Measurements from ENCODE around the gene GSTA5. TPM values are rescaled to one million over a fixed set of nuclear protein-coding genes. Genes with fewer than 3 reads are reported as not detected.
"Not testable (repeated sequence)": the region's sequence is repeated elsewhere in the genome, so short reads cannot be mapped to it uniquely, and the experiment has no call there.

Gene GSTA5
- total and polyA plus RNA-seq, 4 donors, result 0.09 to 0.22 TPM; not detected in 2

DNA sequence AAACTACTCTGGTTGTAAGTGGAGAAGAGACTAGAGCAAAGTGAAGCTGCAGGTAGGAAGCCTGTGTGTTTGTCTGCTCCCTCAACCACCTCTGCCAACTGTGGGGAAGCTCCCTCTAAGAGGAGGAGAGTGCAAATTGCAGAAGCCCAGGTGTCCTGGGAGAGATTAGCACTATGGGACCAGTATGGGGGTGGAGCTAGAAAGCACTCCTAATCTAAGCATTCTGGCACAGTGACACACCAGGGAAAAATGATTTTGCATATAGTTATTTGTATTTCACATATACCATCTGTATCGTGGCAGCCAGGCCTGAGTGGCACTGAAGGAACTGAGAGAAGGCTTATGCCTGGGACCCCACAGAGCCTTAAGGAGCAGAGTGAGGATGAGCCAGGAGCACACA is 49.8 kb downstream of the GSTA5 start:
- H3K27ac ChIP-seq (ENCODE audit: low read depth in 1 of 2, low read length in 1 of 2), result no peak overlapping the region
- ATAC-seq (ENCODE audit: insufficient read depth, low FRiP score) (no peak), DNase-seq (no peak)
- H3K27me3 ChIP-seq (ENCODE audit: control insufficient read depth in 3 of 3, insufficient read depth in 3 of 3, low read length in 2 of 3), result no peaks in the 10 kb centered on the region
- no peaks in the 10 kb centered on the region for H3K4me1 ChIP-seq (ENCODE audit: control insufficient read depth in 5 of 5, insufficient read depth in 5 of 5, low read length in 5 of 5)
- H3K4me3 ChIP-seq, result no peak overlapping the region
- no peak overlapping the region for H3K9ac ChIP-seq (ENCODE audit: insufficient read depth in 1 of 2, low read length in 2 of 2)
- WGBS, 2 donors, result 0% methylated on average over 1 of the region's 1 CpG
- H3K36me3 ChIP-seq (ENCODE audit: control insufficient read depth in 4 of 4, insufficient read depth in 4 of 4, low read length in 4 of 4), result no peaks in the 10 kb centered on the region
- peaks cover 0 to 5% (median 0%) of the 10 kb centered on the region in 4 donors for H3K9me3 ChIP-seq (ENCODE audit: control insufficient read depth in 4 of 4, insufficient read depth in 3 of 4, low read length in 3 of 4)
- TF ChIP-seq, protein P1, sequence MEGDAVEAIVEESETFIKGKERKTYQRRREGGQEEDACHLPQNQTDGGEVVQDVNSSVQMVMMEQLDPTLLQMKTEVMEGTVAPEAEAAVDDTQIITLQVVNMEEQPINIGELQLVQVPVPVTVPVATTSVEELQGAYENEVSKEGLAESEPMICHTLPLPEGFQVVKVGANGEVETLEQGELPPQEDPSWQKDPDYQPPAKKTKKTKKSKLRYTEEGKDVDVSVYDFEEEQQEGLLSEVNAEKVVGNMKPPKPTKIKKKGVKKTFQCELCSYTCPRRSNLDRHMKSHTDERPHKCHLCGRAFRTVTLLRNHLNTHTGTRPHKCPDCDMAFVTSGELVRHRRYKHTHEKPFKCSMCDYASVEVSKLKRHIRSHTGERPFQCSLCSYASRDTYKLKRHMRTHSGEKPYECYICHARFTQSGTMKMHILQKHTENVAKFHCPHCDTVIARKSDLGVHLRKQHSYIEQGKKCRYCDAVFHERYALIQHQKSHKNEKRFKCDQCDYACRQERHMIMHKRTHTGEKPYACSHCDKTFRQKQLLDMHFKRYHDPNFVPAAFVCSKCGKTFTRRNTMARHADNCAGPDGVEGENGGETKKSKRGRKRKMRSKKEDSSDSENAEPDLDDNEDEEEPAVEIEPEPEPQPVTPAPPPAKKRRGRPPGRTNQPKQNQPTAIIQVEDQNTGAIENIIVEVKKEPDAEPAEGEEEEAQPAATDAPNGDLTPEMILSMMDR (IDR thresholded peaks at IDR 0.05; ENCODE audit: control extremely low read depth, extremely low read depth), result no peak

DNA sequence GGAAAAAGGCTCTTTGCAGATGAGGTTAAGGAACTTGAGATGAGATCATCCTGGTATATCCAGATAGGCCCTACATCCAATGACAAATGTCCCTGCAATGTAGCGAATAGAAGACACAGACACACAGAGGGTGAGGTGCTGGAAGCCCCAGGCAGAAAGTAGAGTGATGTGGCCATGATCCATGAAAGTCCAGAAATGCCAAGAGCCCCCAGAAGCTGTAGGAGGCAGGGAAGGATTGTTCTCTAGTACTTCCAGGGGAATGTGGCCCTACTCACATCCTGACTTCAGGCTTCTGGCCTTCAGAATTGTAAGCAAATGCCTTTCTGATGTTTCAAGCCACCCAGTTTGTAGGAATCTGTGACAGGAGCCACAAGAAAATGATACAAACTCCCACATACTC is 51.0 kb downstream of the GSTA5 start:
- 89 to 91% methylated on average over 1 of the region's 1 CpG for WGBS, 2 donors
- DNase-seq; H3K4me3 ChIP-seq; H3K4me1 ChIP-seq (ENCODE audit: control insufficient read depth in 5 of 5, insufficient read depth in 5 of 5, low read length in 5 of 5); H3K27ac ChIP-seq (ENCODE audit: low read depth in 1 of 2, low read length in 1 of 2); ATAC-seq (ENCODE audit: insufficient read depth, low FRiP score); H3K9ac ChIP-seq (ENCODE audit: insufficient read depth in 1 of 2, low read length in 2 of 2); H3K27me3 ChIP-seq (ENCODE audit: control insufficient read depth in 3 of 3, insufficient read depth in 3 of 3, low read length in 2 of 3); H3K36me3 ChIP-seq (ENCODE audit: control insufficient read depth in 4 of 4, insufficient read depth in 4 of 4, low read length in 4 of 4); H3K9me3 ChIP-seq (ENCODE audit: control insufficient read depth in 4 of 4, insufficient read depth in 3 of 4, low read length in 3 of 4): not testable (repeated sequence)

DNA sequence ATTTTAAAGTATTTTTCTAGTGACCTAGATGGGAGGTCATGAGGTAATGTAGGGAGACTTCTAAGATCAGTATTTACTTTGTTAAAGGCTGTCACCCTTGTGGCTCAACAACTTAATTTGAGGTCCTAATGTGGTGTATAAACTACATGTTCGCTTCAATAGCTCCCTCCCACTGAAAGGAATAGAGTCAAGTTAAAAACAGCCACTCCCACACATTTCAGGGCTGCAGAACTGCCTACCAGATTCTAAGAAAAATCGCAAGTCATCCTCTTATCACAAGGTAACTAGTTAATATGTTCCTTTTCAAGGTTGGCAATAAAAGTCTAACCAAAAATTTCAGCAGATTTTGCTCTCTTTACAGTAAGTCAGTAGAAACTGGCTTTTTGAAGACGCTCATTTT is 52.1 kb downstream of the GSTA5 start:
- 50 to 60% methylated on average over 3 of the region's 3 CpGs for WGBS, 2 donors
- Histone ChIP-seq H3K36me3 (ENCODE audit: control insufficient read depth in 4 of 4, insufficient read depth in 4 of 4, low read length in 4 of 4) (no peaks in the 10 kb centered on the region), H3K27me3 (ENCODE audit: control insufficient read depth in 3 of 3, insufficient read depth in 3 of 3, low read length in 2 of 3) (no peaks in the 10 kb centered on the region), H3K9me3 (ENCODE audit: control insufficient read depth in 4 of 4, insufficient read depth in 3 of 4, low read length in 3 of 4) (peaks cover 0 to 5% (median 0%) of the 10 kb centered on the region in 4 donors), H3K4me3 (no peak overlapping the region), H3K9ac (ENCODE audit: insufficient read depth in 1 of 2, low read length in 2 of 2) (no peak overlapping the region), H3K4me1 (ENCODE audit: control insufficient read depth in 5 of 5, insufficient read depth in 5 of 5, low read length in 5 of 5) (no peaks in the 10 kb centered on the region), H3K27ac (ENCODE audit: low read depth in 1 of 2, low read length in 1 of 2) (no peak overlapping the region)
- DNase-seq (peak in 1 of 3 donors; percentile 13), ATAC-seq (ENCODE audit: insufficient read depth, low FRiP score) (no peak)
- TF ChIP-seq, protein P1 (IDR thresholded peaks at IDR 0.05; ENCODE audit: control extremely low read depth, extremely low read depth), result no peak

DNA sequence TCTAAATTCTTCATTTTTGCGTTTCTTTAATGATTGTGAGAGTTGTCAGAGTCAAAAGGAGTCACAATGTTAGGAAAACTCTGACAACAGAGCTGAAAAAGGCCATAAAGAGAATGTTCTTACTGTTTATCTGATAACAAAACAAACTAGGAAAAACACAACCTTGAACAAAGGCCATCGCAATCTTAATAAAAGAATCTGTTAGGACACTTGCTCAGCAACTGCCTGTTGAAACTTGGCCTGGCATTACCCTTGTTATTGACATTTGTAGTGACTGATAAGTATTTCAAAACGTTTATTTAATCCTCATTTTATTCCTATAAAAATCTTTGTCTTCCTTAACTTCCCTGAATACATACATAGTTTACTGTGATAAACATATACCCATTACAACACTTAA is 52.7 kb downstream of the GSTA5 start:
- no peak for ATAC-seq (ENCODE audit: insufficient read depth, low FRiP score)
- Histone ChIP-seq H3K4me3 (no peak overlapping the region), H3K36me3 (ENCODE audit: control insufficient read depth in 4 of 4, insufficient read depth in 4 of 4, low read length in 4 of 4) (no peaks in the 10 kb centered on the region), H3K27ac (ENCODE audit: low read depth in 1 of 2, low read length in 1 of 2) (no peak overlapping the region), H3K9me3 (ENCODE audit: control insufficient read depth in 4 of 4, insufficient read depth in 3 of 4, low read length in 3 of 4) (peaks cover 0 to 5% (median 0%) of the 10 kb centered on the region in 4 donors), H3K4me1 (ENCODE audit: control insufficient read depth in 5 of 5, insufficient read depth in 5 of 5, low read length in 5 of 5) (no peaks in the 10 kb centered on the region), H3K9ac (ENCODE audit: insufficient read depth in 1 of 2, low read length in 2 of 2) (no peak overlapping the region), H3K27me3 (ENCODE audit: control insufficient read depth in 3 of 3, insufficient read depth in 3 of 3, low read length in 2 of 3) (no peaks in the 10 kb centered on the region)
- DNase-seq, result no peak
- WGBS, 2 donors, result 52 to 61% methylated on average over 3 of the region's 3 CpGs
- TF ChIP-seq, protein P1 (IDR thresholded peaks at IDR 0.05; ENCODE audit: control extremely low read depth, extremely low read depth), result no peak

Measured in lung (tissue), 12 donors.